Cardiac septum (tissue), 1 donor: ENCODE measurements around the gene NHLRC2. TPM values are rescaled to one million over a fixed set of nuclear protein-coding genes. Genes with fewer than 3 reads are reported as not detected.

Source experiments
- DNase-seq: peaks from one replicate; pipeline ENCODE4 v3.0.0-alpha.2; 2020; ENCODE audit warnings: low spot score
- intact Hi-C: fragments of 100-400 bp; cut with DNase I; formaldehyde crosslinking; loops from one replicate; pipeline ENCODE4 v1.14.0; 2022
- total RNA-seq: library from RNA; stranded (reverse); fragmentation: NEBNext Ultra II Directional; extraction: Animal tissue kit (Norgen Biotek cat#: 25700); gene quantifications from one replicate; pipeline ENCODE4 v1.2.1, GENCODE V29; 2021
- donor health status: DM: no; HTN: no; CAD: no.

Gene NHLRC2
- total RNA-seq, 1 donor from 2014 or later, result 58.4 TPM

- intact Hi-C loops, result no loop called here
Observed at GRCh38 chr10:113897693-113898618, 43.5 kb downstream of the NHLRC2 start.

DNA sequence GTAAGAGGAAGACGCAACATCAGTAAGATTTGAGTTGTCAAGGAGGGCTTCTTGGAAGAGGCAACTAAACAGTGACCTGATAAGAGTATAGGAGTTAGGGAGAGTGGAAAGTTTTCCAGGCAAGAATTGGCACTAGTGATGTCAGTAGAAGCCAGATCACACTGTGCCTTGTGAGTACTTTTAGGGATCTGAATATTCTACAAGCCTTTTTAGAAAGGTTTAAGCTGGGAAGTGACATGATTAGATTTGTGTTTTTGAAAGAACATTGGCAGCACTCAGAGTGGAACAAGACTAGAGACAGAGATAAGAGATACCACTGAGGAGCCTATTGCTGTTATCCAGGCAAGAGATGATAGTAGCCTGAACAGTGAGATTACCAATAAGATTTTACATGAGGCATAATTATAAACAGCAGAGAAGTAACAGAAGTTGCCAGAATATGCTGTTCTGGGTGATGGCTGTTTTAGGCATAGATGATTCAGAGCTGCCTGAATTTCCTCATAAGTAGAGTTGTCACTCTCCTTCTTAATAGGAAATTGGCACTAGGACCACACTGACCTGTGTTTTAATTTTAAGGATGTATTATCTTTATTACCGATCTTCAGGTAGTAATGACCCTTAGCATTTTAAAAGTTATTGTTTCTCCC is 45.6 kb downstream of the NHLRC2 start:
- no peak for DNase-seq
- intact Hi-C loops, result no loop called here

More at GRCh38 chr10:113897693-113898618, 43.5 kb downstream of the NHLRC2 start:
- DNase-seq, result peak; percentile 77

DNA sequence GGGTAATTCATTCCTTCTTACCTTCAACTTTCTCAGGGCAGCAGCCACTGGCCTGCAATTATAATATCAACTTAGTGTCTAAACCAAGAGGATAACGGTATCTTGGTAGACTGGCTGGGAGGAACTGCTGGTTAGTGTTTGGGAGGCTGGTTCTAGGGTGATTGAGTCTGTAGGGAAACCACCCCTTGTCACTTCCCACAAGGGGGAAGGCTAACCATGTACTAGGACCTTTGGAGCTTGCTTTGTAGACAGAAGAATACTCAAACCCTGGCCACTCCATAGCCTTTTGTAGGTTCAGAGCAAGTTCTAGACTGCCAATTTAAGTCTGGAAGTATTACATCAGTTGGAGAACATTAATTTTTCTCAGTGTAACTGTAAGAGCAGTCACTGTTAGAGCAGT is 51.3 kb downstream of the NHLRC2 start:
- intact Hi-C loops, result no loop called here
- no peak for DNase-seq

DNA sequence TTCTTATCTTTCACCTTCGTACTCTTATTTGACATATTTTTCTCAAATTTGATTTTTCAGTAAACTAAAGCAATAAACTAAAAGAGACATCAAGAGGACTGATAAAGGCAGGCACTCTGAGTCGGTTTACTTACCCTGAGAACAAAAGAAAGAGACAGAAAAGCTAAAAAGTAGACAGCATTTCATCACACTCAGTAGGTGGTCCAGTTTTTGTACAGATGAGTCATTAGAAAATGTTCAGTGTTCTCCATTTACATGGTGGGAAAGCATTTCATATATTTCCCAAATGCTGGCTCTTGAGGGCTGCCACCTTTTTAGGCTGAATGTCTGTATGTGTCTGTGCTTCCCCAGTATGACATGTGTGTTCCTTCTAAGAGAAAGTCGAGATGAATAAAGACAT is 52.7 kb downstream of the NHLRC2 start:
- no peak for DNase-seq
- intact Hi-C loops, result no loop called here

- no peak for DNase-seq
- intact Hi-C loops, result no loop called here
Observed at GRCh38 chr10:113908236-113908635, 53.8 kb downstream of the NHLRC2 start.

DNA sequence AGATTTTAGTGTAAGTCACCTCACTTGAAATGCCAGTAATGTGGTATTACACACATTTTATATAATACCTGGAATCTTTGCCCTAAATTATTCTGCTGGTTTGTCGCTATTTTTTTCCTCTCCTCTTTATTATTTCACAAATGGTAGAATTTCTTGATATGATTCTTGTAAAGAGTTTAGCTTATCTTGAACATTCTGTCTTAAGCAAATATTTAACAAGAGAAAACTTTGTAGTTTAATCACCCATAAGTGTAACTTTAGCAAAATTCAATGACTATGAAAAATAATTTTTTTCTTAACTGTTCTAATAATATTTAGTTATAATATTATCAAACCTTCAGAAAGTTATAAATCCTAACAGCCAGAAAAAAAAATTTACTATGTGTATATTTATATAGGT is 56.7 kb downstream of the NHLRC2 start:
- intact Hi-C loops, result no loop called here
- DNase-seq, result no peak

GRCh38 chr10:113911839-113912238 is 57.4 kb downstream of the NHLRC2 start:
- intact Hi-C loops, result no loop called here
- no peak for DNase-seq

DNA sequence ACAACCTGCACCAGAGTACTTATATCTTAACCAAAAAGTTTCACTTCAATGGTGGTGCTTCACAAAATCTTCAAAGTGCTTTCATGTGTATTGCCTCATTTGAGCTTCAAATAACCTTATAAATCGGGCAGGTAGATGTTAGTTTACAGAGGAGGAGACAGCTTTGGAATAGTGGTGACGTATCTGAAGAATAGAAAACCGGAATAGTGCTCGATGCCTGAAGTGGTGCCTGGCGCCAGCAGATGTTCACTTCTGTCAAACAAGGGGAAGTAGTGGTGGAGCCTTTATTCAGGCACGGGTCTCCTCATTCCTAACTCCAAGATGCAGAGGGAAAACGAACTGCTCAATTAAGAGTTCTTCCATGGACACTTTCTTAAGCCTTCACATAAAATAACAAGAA is 58.1 kb downstream of the NHLRC2 start:
- DNase-seq, result no peak
- intact Hi-C loops, result no loop called here

DNA sequence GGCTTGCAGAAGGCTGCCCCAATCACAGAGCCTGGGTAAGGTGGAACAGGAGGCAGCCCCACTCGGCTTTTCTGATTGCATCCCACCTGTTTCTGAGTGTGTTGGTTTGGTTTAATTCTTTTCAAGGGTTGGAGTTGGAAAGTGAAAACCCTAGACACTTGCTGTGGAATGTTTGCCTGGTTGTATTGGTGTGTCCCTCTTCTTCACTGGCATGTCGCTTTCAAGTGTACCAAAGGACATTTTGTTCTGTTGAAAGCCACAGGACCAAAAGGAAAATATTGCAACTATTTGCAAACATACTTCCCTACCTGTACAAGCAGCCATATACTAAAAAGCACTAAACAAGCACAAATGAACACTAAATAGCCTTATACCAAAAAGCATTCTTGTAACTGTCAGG is 60.5 kb downstream of the NHLRC2 start:
- intact Hi-C loops, result no loop called here
- no peak for DNase-seq

DNA sequence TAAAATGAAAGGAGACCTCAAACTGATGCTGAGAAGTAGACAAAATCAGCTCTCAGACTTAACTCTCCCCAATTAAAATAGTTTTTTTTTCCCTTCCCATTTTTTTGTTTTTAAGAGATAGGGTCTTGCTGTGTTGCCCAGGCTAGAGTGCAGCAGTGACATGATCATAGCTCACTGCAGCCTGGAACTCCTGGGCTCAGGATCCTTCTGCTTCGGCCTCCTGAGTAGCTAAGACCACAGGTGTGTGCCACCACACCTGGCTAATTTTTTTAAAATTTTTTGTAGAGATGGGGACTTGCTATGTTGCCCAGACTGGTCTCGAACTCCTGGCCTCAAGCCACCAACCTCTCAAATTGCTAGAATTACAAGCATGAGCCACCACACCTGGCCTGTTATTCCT is 61.1 kb downstream of the NHLRC2 start:
- DNase-seq, result no peak
- intact Hi-C loops, result no loop called here

- intact Hi-C loops, result no loop called here
- DNase-seq, result no peak
Observed at GRCh38 chr10:113916053-113916452, 61.6 kb downstream of the NHLRC2 start.

DNA sequence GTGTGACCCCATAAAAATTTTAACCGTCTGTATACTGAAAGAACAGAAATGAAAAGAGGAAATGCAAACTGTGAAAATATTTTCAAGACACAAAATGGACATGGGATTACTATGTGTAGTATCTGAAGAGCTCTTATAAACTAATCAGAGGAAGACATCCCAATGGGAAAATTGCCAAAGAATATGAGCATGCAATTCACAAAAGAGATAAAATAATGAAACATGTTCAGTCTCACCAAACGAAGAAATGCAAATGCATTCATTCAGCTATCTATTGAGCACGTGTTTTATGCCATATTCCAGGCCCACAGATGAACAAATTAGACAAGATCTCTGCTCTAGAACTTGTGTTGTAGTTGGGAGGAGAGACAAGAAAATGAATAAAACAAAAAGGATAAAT is 63.2 kb downstream of the NHLRC2 start:
- intact Hi-C loops, result no loop called here
- no peak for DNase-seq

DNA sequence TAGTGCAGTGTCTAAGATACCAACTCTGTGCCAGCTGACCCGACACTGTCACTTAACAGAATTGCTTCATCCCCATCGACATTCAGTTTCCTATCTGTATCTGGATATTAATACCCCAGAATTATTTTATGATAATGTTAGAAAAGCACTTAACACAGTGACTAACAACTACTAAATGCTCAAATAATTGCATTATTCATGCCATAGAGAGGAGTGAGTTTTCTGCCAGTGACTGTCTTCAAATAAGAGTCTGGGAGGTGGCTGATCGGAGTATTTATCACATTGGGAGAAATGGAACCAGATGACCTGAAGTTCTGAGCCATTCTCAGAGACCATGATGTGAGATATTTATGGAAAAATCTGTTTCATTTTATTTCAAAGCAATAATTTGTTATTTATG is 65.7 kb downstream of the NHLRC2 start:
- intact Hi-C loops, result no loop called here
- no peak for DNase-seq

DNA sequence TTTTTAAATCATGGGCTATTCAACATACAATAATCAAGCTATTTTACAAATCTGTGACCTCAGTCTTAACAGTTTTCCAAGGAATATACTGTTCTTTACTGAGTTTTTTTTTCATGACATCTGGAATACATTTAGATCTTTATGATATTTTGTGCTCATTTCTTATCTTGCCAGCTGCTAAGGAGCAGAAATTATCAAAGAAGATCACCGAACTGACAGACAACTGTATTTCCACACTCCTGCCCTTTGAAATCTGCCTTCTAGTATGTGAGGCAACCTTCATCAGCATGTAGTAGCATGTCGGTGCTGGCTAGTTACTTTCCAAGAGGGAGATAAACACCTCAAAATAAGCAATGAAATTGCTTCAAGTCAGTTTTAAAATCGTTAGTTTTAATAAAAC is 66.4 kb downstream of the NHLRC2 start:
- intact Hi-C loops, result no loop called here
- DNase-seq, result no peak

DNA sequence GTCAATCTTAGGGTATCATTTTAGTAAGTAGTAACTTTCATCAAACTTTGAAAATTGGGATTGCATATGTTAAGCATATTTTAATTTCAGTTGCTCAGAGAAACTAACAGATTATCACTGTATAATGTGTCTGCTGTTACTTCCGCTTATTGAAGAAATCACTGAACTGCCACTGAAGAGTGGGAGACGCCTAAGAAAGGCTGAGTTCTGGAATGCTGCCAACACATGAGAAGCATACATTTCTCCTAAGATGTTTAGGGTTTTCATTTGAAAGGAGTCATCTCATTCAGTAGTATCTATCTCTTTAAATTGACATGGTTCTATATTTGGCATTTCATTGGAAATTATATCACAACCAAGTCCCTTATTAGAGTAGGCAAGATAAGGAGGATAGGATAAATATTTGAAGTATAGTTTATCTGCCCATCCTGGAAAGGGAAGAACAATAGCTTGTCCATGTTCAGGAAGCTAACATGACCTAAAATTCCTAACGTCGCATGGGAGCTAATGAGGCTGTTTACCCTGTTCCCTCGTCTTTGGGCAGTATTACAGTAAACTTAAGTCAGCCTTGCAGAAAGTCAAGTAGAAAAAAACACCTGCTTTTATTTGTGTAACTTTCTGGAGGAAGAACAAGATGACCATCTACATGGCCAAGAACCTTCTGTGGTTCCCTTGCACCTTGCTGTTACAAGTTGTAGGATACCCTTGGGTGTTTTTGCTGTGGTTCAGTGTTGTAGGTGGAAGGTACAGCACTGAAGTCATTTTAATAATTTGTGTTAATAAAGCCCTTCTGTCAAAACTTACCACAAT is 67.3 kb downstream of the NHLRC2 start:
- no peak for DNase-seq
- intact Hi-C loops, result no loop called here

- intact Hi-C loops, result no loop called here
- no peak for DNase-seq
Observed at GRCh38 chr10:113922787-113923570, 68.5 kb downstream of the NHLRC2 start.

DNA sequence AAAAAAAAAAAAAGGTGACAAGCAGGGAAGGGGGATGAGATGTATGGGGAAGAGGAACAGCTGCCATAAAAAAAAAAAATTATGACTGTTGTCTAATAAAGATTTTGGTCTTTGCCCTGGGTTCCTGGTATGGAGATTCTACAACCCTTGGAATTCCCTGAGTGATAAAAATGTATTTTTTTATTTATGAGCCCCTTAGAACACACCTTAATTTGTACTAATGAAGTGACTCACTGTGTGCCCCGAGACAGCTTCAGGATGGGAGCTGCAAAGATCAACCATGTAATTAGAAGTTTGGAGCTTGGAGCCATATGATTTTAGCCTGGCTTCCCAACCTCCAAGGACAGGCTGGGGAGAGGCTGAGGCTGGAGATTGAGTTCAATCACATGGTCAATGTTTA is 69.7 kb downstream of the NHLRC2 start:
- DNase-seq, result no peak
- intact Hi-C loops, result no loop called here

DNA sequence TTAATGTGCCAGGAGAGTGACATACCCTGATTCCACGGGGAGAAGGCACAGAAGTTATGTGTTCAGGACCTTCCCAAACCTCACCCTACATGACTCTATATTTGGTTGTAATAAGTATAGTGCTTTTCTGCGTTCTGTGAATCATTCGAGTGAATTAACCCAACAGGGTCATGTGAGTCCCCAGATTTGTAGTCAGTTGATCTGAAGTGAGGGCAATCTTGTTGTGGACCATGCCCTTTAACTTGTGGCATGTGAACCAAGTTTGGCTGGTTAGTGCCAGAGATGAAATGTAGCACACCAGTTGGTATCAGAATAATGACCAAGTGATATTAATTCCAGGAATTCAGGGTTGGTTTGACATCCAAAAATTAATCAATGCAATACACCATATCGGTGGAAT is 70.2 kb downstream of the NHLRC2 start:
- intact Hi-C loops, result no loop called here
- DNase-seq, result no peak

DNA sequence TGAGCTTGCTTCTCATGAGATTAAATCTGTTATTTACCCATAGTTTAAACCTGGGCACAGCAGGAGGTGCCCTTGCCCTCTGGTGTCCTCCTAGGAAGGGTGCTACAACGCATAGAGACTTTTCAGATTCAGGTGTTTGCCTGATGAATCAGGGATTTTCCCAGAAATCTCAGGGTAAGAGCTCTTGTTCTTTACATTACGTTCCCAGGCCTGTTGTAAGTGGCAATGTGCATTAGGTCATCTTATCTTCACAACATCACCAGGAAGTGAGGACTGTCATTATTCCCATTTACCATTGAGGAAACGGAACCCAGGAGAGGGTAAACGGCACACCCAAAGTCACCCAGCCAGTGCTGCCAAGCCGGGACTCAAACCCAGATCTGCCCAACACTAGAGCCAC is 73.0 kb downstream of the NHLRC2 start:
- intact Hi-C loops, result no loop called here
- DNase-seq, result no peak

DNA sequence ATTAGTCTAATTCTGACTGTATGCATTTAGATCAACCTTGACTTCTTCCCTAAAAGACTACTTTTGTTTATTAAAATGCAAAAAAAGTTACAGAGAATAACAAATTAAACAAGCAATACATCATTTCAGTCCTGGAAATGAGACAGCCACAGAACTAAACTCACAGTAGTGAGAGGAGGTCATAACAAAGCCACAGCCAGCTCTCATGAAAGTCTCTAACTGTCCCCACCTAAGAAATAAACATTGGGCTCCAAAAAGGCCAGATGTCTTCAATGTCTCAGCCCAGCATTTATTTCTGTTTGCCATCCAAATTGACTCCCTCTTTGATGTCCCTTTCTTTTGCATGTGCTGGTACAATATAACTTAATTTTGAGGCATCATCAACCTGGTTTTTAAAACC is 74.4 kb downstream of the NHLRC2 start:
- no peak for DNase-seq
- intact Hi-C loops, result no loop called here
